Stimulated activated CD4-positive, alpha-beta T cell treated with anti-CD3 and anti-CD28 coated beads, Interleukin-12 subunit alpha, Interleukin-12 subunit beta, amount 100 ng/mL, for 24 hours (primary cell): Measurements from ENCODE around the gene PI4K2A.
"Not testable (repeated sequence)": the region's sequence is repeated elsewhere in the genome, so short reads cannot be mapped to it uniquely, and the experiment has no call there.

Experiments used
- DNase-seq, 2 experiments: peaks; one replicate each; pipeline ENCODE4 v3.0.0-alpha.2; 2020; ENCODE audit warnings: low read depth in 2 of 2

PI4K2A gene

DNA sequence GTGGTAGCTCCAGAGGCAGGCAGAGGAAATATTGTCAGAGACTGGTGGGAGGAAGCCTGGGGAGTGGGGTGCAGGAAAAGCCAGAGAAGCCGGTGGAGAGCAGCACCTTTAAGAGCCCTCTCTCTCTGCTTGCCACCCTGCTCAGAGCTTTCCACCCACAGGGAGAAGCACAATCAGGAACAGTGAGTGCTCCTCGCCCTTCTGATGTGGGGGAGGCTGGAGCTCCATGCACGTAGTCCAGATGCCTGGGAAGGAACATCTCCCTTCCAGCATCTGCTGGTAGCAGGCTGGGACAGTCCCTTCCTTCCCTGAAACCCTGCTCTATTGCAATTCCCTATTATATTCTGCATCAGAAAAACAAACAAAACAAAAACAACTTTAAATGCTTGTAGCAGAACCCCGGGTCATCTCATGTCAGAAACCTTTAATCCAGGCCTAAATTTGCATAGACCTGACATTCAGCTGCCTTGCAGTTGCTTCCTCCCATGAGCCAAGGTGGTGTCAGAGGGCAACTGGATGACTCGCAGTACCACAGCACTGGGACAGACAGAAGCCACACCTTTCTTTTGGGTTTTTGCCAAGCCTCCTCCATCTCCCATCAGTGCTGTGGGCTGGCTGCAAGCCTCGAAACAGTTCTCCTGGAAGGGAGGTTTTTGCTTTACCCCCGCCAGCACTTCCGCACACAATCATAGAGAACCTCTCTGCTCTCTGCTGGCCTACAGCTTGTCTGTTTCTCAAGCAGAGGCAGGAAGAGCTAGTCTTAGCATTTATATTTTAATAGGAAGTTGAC, 33.5 kb downstream of the PI4K2A start:
- no peak for DNase-seq

DNA sequence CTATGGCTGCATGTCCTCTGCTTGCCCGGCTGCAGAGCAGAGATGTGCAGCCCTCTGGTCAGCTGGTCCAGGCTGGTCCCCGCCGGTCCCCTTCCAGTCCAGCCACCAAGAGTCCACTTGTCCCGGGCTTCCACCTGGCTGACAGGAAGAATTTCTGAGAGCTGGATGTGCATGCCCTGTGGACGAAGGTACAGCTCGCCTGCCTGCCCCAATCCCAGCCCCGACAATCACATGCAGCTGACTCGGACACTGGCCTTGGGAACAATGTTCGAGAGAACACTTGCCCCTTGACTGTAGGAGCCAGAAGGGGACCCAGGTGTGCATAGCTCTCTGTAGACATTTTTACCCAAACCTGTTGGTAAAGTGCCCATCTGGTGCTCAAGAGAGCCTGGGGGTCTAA, 34.8 kb downstream of the PI4K2A start:
- no peak for DNase-seq

DNA sequence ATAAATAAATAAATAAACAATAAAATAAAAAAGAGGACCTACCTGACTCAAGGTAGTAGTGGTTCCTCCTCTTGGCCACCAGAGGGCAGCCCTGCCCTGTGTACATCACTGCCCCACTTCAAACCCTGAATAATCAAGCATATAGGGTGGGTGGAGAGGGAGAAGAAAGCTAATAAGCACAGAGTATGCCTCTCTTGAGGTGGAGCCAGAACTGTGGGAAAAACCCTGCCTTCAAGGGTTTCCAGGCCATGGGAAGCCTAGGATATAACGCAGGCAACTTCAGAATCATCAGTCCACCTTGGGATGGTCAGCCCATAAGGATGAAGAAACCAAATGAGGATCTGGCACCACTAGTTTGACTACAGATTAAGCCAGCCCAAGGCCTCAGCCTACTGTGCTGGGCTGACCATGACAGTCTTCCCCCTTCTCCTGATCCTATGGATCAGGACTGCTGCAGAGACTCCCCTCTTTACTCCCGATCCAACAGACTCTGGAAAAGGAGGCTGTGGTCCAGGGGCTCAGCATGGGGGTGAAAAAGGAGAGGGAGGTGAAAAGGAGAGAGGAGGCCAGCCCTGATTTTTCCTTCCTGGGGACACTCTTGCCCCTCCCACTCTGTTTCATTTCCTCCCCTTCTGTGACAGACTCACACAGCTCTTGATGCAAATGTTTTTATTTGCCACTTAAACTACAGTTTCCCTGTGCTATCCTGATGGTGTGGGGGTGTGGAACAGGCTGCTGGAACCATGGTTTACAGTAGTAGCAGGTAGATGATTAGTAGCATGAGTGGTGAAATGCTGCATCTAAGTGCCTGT, 36.5 kb downstream of the PI4K2A start:
- no peak for DNase-seq

- DNase-seq = no peak
Observed at GRCh38 chr10:97679594-97679993, 39.1 kb downstream of the PI4K2A start.

GRCh38 chr10:97682042-97682441, 41.6 kb downstream of the PI4K2A start:
- no peak for DNase-seq

DNA sequence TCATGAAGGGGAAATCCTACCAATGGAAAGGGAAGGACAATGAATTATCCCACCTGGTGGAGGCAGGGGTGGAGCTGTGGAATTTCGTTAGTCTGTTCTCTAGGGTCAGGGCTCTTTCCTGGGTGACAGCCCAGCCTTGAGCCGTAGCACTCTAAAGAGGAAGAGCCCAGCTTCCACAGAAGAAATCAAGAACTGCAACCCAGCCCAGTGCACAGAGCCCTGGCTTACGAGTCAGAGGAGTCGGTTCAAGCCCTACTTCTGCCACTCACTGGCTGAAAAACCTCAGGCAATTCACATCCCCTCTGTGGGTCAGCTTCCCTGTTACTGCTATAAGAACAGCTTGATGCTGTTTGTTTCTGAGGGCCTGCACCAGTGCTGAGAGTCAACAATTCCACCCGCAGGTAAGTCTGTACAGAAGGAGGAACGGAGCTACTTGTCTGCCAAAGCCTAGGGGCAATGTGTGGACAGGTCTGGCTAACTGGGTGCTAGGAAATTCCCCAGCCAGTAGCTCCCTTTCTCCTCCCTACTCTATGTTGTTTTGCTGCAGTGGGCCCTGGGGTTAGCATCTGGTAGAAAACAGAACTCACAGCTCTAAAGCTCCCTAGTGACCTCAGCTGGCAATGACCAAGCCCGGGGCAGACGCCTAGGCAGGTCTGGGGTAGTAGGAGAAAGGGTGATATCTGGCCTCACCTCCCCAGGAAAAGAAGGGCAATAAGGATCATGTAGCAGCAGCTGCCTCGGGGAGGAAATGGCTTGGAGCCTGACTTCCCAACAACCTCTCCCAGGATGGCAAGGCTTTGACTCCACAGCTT, 43.3 kb downstream of the PI4K2A start:
- no peak for DNase-seq

DNA sequence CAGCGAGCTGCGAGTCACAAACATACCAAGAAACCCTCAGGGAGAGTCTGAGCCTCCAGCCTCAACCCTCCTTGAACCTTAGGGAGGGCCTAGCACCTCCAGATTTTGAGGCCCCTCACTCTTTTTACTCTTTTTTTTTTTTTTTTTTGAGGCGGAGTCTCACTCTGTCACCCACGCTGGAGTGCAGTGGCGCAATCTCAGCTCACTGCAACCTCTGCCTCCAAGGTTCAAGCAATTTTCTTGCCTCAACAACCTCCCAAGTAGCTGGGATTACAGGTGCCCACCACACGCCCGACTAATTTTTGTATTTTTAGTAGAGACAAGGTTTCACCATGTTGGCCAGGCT, 43.9 kb downstream of the PI4K2A start:
- not testable (repeated sequence) for DNase-seq

DNA sequence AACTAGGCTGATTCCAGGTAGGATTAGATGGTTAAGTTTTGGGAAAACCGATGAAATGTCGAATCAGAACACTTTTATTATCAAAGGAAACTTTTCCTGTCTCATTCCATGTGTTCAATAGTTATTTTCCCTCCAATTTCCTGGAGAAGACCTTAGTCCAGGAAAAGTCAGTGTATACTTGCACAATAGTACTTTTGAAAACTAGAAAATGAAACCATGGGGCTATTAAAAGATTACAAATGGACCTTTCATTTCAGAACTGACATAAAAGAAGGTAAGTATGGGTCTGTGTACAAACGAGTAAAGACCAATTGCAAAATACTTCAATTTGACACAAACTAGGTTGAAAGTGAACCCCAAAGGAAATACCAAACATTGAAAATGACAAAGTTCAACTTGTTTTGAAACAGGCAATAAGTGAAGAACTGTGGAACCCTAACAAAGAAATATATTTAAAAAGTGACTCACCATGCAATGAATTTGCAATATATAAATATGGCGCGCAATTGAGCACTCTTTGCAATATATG, 44.5 kb downstream of the PI4K2A start:
- DNase-seq = no peak

GRCh38 chr10:97685395-97685958, 45.0 kb downstream of the PI4K2A start:
- no peak for DNase-seq

DNA sequence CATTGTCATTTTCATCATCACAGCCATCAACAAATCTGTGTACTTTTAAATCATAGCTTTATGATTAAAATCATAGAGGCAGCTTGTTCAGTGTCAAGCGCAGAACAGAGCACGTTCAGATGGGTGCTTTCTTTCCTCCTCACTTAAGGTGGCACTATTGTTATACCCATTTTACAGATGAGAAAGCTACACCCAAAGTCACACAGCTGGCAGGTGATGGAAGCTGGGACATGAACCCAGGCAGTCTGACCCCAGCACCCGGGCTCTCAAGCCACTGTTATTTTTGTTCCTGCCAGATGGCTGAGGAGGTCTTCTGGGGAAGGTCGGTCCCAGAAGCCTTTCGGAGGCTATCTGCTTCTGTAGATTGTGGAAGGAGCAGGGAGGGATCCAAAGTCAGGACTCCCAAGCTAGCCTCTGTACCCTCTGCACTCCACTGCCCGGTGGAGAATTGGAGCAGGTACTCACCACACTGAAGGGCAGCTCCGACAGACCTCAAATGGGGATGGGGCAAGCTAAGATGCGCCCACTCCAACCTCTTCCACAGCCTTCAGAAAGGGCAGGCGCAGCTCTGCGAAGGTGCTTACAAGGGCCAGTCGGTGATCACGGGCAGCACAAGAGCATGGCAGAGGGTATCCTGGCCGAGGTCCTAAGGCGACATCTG, 46.0 kb downstream of the PI4K2A start:
- no peak for DNase-seq

- peak; percentile 88 to 92 for DNase-seq
Observed at GRCh38 chr10:97686962-97687784, 46.7 kb downstream of the PI4K2A start, which contains the start of gene AVPI1. TSS of gene AVPI1 (minus strand) at chr10:97687241. CDS start at chr10:97679905, 7,336 bp downstream.

GRCh38 chr10:97687785-97688781, 47.6 kb downstream of the PI4K2A start:
- no peak for DNase-seq

DNA sequence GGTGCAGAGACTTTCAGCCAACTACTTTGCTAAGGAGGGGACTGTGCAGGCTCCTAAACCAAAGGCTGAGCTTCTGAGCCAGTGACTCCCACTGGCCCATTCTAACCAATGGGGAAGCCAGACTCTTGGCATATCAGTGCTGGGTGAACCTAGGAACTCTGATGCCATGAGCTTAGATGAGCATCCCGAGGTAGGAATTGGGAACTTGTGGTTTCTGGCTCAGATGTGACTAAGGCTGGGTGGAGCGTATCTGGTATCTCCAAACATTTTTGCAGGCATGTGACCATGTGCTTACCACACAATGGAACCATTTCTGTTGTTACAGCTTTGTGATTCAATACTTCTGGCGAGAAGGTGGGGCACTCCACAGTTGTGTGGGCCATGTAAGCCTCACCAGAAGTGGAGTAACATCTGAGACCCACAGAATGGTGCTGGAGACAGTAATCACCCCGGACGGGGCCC, 49.1 kb downstream of the PI4K2A start:
- DNase-seq = no peak

DNA sequence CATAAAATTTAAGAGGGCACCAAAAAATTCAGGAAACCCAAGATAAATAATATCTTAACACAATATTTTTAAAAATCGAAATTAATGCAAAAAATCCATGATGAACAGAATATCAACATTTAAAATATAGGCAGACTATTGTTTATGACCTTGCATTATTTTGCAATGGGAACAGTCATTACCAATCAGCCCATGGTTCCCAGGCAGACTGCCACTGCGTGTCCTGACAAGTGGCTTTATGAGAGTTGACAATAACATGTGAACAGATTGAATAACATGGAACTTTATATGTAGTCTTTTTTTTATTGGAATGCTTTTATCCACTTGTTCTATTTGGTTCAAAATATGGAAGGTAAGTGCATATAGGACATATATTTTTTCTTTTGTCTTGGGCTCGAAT, 49.7 kb downstream of the PI4K2A start:
- DNase-seq = no peak

DNA sequence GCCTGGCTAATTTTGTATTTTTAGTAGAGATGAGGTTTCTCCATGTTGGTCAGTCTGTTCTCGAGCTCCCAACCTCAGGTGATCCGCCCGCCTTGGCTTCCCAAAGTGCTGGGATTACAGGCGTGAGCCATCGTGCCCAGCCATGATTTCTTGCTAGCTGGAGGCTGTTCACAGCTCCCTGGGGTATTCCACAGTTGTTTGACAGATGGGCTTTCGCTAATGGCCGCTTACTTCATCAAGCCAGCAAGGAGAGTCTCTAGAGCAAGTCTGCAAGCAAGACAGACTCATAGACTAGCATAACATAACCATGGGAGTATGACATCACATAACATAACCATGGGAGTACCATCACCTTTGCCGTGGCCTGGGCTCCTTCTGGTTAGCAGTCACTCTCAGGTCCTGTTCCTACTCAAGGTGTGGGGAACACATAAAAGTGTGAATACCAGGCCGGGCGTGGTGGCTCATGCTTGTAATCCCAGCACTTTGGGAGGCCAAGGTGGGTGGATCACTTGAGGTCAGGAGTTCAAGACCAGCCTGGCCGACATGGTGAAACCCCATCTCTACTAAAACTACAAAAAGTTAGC, 57.7 kb downstream of the PI4K2A start:
- DNase-seq = not testable (repeated sequence)

- DNase-seq = peak in 1 of 2 experiments; percentile 32
Observed at GRCh38 chr10:97701438-97702069, 61.1 kb downstream of the PI4K2A start.

DNA sequence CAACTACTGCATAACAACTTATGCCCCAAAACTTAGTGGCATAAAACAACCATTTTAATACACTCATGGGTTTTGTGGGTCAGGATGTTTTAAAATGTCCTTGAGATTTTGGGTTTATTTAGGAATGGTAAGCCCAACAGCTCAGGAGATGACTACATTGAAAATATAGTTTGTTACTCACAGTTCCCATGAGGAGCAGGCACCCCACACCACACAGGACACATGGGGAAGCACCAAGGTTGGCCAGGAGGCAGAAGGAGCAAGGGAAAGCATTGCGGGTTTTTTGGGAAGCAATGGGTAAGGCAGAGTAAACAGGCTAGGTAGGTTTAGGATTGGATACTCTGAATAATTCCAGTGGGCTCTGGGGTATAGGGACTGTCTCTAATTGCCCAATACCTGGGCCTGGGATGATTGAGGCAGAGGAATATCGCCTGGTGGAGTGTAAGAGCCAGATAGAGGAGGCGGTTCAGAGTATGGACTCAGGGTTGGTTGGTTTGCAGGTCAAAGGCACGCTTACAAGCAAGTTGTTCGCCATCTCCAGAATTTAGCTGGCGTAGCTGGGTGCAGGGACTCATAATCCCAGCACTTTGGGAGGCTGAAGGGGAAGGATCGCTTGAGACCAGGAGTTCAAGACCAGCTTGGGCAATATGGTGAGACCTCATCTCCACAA, 63.1 kb downstream of the PI4K2A start:
- no peak for DNase-seq
